NCI-H226 (cell line): ENCODE data around the gene DIS3L2.
"Not testable (repeated sequence)": the region's sequence is repeated elsewhere in the genome, so short reads cannot be mapped to it uniquely, and the experiment has no call there.

Source experiments
- DNase-seq: peaks from one replicate; pipeline ENCODE4 v3.0.0-alpha.2; 2015

The DIS3L2 gene

GRCh38 chr2:232061265-232061664 is 99.8 kb downstream of the DIS3L2 start:
- no peak for DNase-seq

GRCh38 chr2:232073026-232073425 is 111.5 kb downstream of the DIS3L2 start:
- no peak for DNase-seq

GRCh38 chr2:232073699-232074098 is 112.2 kb downstream of the DIS3L2 start:
- DNase-seq = no peak

- no peak for DNase-seq
Measured at GRCh38 chr2:232075080-232075479, 113.6 kb downstream of the DIS3L2 start.

- DNase-seq = no peak
Measured at GRCh38 chr2:232075859-232076258, 114.3 kb downstream of the DIS3L2 start.

GRCh38 chr2:232076272-232076671 is 114.8 kb downstream of the DIS3L2 start:
- no peak for DNase-seq

GRCh38 chr2:232076736-232077135 is 115.2 kb downstream of the DIS3L2 start:
- DNase-seq = no peak

GRCh38 chr2:232085164-232085563 is 123.7 kb downstream of the DIS3L2 start:
- no peak for DNase-seq

- DNase-seq = peak; percentile 72
Measured at GRCh38 chr2:232085826-232086425, 124.4 kb downstream of the DIS3L2 start.

GRCh38 chr2:232088771-232089170 is 127.3 kb downstream of the DIS3L2 start:
- DNase-seq = peak; percentile 20

GRCh38 chr2:232094201-232094600 is 132.7 kb downstream of the DIS3L2 start:
- no peak for DNase-seq

- no peak for DNase-seq
Measured at GRCh38 chr2:232094883-232095282, 133.4 kb downstream of the DIS3L2 start.

- DNase-seq = no peak
Measured at GRCh38 chr2:232097260-232097659, 135.7 kb downstream of the DIS3L2 start.

GRCh38 chr2:232097758-232098157 is 136.2 kb downstream of the DIS3L2 start:
- no peak for DNase-seq

- no peak for DNase-seq
Measured at GRCh38 chr2:232102380-232102779, 140.9 kb downstream of the DIS3L2 start.

- no peak for DNase-seq
Measured at GRCh38 chr2:232103140-232103737, 141.7 kb downstream of the DIS3L2 start.

- peak; percentile 12 for DNase-seq
Measured at GRCh38 chr2:232104076-232104646, 142.6 kb downstream of the DIS3L2 start.

- DNase-seq = no peak
Measured at GRCh38 chr2:232111551-232111950, 150.0 kb downstream of the DIS3L2 start.

- DNase-seq = peak; percentile 57
Measured at GRCh38 chr2:232113821-232114220, 152.3 kb downstream of the DIS3L2 start.

- DNase-seq = not testable (repeated sequence)
Measured at GRCh38 chr2:232115728-232116361, 154.3 kb downstream of the DIS3L2 start.

- no peak for DNase-seq
Measured at GRCh38 chr2:232116852-232117251, 155.3 kb downstream of the DIS3L2 start.

GRCh38 chr2:232117413-232117812 is 155.9 kb downstream of the DIS3L2 start:
- no peak for DNase-seq

- DNase-seq = peak; percentile 8
Measured at GRCh38 chr2:232120911-232121310, 159.4 kb downstream of the DIS3L2 start.

GRCh38 chr2:232124309-232124708 is 162.8 kb downstream of the DIS3L2 start:
- no peak for DNase-seq
